ENCODE data around the gene PCDHA6. TPM values are rescaled to one million over a fixed set of nuclear protein-coding genes. Genes with fewer than 3 reads are reported as not detected.
"Not testable (repeated sequence)": the region's sequence is repeated elsewhere in the genome, so short reads cannot be mapped to it uniquely, and the experiment has no call there.

Gene PCDHA6
- total RNA-seq, 4 donors from 2014 or later = 0.35 to 0.57 (median 0.54) TPM; not detected in 1

- H3K36me3 ChIP-seq = no peaks in the 10 kb centered on the region
- H3K27ac ChIP-seq = no peak within 1 kb of the TSS
- no peak for TF ChIP-seq POLR2A (IDR thresholded peaks at IDR 0.05)
- no peak for TF ChIP-seq CTCF (IDR thresholded peaks at IDR 0.05)
- H3K4me1 ChIP-seq = no peaks in the 10 kb centered on the region
- peak within 1 kb of the TSS in 1 of 4 donors; percentile 9 for H3K4me3 ChIP-seq
- H3K9me3 ChIP-seq = peaks cover 0 to 28% (median 5%) of the 10 kb centered on the region in 4 donors
- H3K27me3 ChIP-seq = no peaks in the 10 kb centered on the region
- DNase-seq = no peak
Observed at GRCh38 chr5:140794595-140795258, 33.0 kb upstream of the PCDHA6 start, which contains the start of gene PCDHA2. Gene PCDHA2 (plus strand): TSS chr5:140794852.

- H3K27me3 ChIP-seq = no peaks in the 10 kb centered on the region
- H3K9me3 ChIP-seq = peaks cover 0 to 28% (median 5%) of the 10 kb centered on the region in 4 donors
Observed at GRCh38 chr5:140795259-140795641, 32.5 kb upstream of the PCDHA6 start.

GRCh38 chr5:140796072-140796717 is 31.6 kb upstream of the PCDHA6 start:
- H3K4me3 ChIP-seq, H3K27ac ChIP-seq, H3K27me3 ChIP-seq, DNase-seq, H3K36me3 ChIP-seq, H3K4me1 ChIP-seq: not testable (repeated sequence)
- H3K9me3 ChIP-seq = peaks cover 0 to 33% (median 5%) of the 10 kb centered on the region in 4 donors

More at GRCh38 chr5:140795259-140795641, 32.5 kb upstream of the PCDHA6 start:
- Histone ChIP-seq H3K4me3 (peak overlapping the region in 1 of 4 donors; percentile 9), H3K36me3 (no peaks in the 10 kb centered on the region), H3K4me1 (no peaks in the 10 kb centered on the region), H3K27ac (no peak overlapping the region)
- no peak for DNase-seq
- no peak for TF ChIP-seq POLR2A (IDR thresholded peaks at IDR 0.05)
- no peak for TF ChIP-seq CTCF (IDR thresholded peaks at IDR 0.05)

GRCh38 chr5:140796718-140797095 is 31.1 kb upstream of the PCDHA6 start:
- no peak for DNase-seq
- TF ChIP-seq CTCF (IDR thresholded peaks at IDR 0.05) (no peak), POLR2A (IDR thresholded peaks at IDR 0.05) (no peak)
- no peak overlapping the region for H3K27ac ChIP-seq
- H3K4me3 ChIP-seq = no peak overlapping the region
- no peaks in the 10 kb centered on the region for H3K27me3 ChIP-seq
- no peaks in the 10 kb centered on the region for H3K36me3 ChIP-seq
- H3K4me1 ChIP-seq = no peaks in the 10 kb centered on the region
- peaks cover 0 to 36% (median 5%) of the 10 kb centered on the region in 4 donors for H3K9me3 ChIP-seq

GRCh38 chr5:140800816-140801493 is 26.8 kb upstream of the PCDHA6 start, which contains the start of gene PCDHA3:
Gene PCDHA3 (plus strand): TSS chr5:140801057.
- Histone ChIP-seq H3K4me3 (peak within 1 kb of the TSS in 2 of 4 donors; percentile 18 to 35), H3K9me3 (peaks cover 0 to 33% (median 5%) of the 10 kb centered on the region in 4 donors), H3K4me1 (no peaks in the 10 kb centered on the region), H3K27ac (no peak within 1 kb of the TSS), H3K27me3 (no peaks in the 10 kb centered on the region), H3K36me3 (no peaks in the 10 kb centered on the region)
- peak in 1 of 6 experiments; percentile 7 for TF ChIP-seq CTCF (IDR thresholded peaks at IDR 0.05)
- TF ChIP-seq POLR2A (IDR thresholded peaks at IDR 0.05) = no peak
- DNase-seq = no peak

- peak overlapping the region in 2 of 4 donors; percentile 18 to 35 for H3K4me3 ChIP-seq
- no peaks in the 10 kb centered on the region for H3K27me3 ChIP-seq
- H3K27ac ChIP-seq = no peak overlapping the region
- no peaks in the 10 kb centered on the region for H3K36me3 ChIP-seq
- peaks cover 0 to 28% (median 3%) of the 10 kb centered on the region in 4 donors for H3K9me3 ChIP-seq
- TF ChIP-seq POLR2A (IDR thresholded peaks at IDR 0.05) (no peak), CTCF (IDR thresholded peaks at IDR 0.05) (peak in 1 of 6 experiments; percentile 16)
- no peaks in the 10 kb centered on the region for H3K4me1 ChIP-seq
- no peak for DNase-seq
Observed at GRCh38 chr5:140801494-140801841, 26.3 kb upstream of the PCDHA6 start.

GRCh38 chr5:140802381-140802780 is 25.4 kb upstream of the PCDHA6 start:
- not testable (repeated sequence) for H3K4me3 ChIP-seq, H3K36me3 ChIP-seq, H3K27me3 ChIP-seq, H3K4me1 ChIP-seq, DNase-seq, H3K27ac ChIP-seq
- peaks cover 0 to 25% (median 0%) of the 10 kb centered on the region in 4 donors for H3K9me3 ChIP-seq
